ENCODE measurements around the gene B4GALT6. TPM values are rescaled to one million over a fixed set of nuclear protein-coding genes. Genes with fewer than 3 reads are reported as not detected.

The B4GALT6 gene
- total and polyA plus RNA-seq, 10 of the 15 experiments (the other 5 are each of a cell fraction or from before 2014, with no cell fraction given): 11.9 to 47.4 (median 18.0) TPM

DNA sequence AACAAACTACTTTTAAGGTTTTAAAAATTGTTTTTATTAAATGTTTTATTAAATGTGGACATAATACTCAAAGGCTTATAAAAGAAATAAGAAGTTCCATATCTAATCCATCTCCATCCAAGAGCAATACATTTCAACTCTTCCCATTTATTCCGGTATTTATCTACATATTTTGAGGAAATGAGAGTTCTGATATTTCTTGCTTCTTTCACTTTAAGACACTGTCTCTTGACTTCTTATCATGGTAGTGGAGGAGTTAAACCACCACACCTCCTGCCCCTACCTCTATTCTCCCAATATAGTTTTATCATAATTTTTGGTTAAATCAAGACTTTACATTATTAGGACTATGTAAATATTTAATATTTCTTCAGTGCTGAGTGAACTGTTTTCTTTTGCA is 52.0 kb downstream of the B4GALT6 start:
- Histone ChIP-seq H3K36me3 (ENCODE audit: control insufficient read depth in 2 of 2, insufficient read depth in 2 of 2, low read length in 1 of 2) (peaks cover 3 to 8% of the 10 kb centered on the region in 2 experiments; a peak in 3 of 4 replicates), H3K9ac (ENCODE audit: control insufficient read depth, insufficient read depth, low read length) (no peak overlapping the region), H3K4me3 (no peak overlapping the region), H3K27ac (ENCODE audit: control insufficient read depth, insufficient read depth) (no peak overlapping the region), H4K20me1 (ENCODE audit: control insufficient read depth, insufficient read depth) (no peaks in the 10 kb centered on the region), H3K4me2 (ENCODE audit: control insufficient read depth, insufficient read depth) (no peak overlapping the region), H3K4me1 (ENCODE audit: control insufficient read depth, insufficient read depth, low read length) (peaks cover 35% of the 10 kb centered on the region), H2AFZ (ENCODE audit: control insufficient read depth, low read depth, low read length) (no peak overlapping the region), H3K27me3 (replicated peaks in 1 of 2; ENCODE audit: control insufficient read depth in 2 of 2, insufficient read depth in 2 of 2, low read length in 1 of 2) (no peaks in the 10 kb centered on the region), H3K9me3 (replicated peaks; ENCODE audit: control insufficient read depth, insufficient read depth, low read length) (peaks cover 2% of the 10 kb centered on the region; the same call in 2 of the 3 replicates), H3K79me2 (ENCODE audit: control insufficient read depth, insufficient read depth, low read length) (peaks cover 4% of the 10 kb centered on the region; the same call in 1 of the 2 replicates)
- no TSS peak for BruUV-seq (replicated peaks)
- DNase-seq (ENCODE audit: low read depth, low spot score) (no peak), FAIRE-seq (no peak), ATAC-seq (no peak)
- SMC1A ChIA-PET (ENCODE audit: uncharacterized antibody, unreplicated experiment): interaction anchor here (1.3 to 2.0 kb wide), 2 partner anchors 9 to 18 kb away, joined by 3 to 6 read pairs; no protein-coding TSS in a partner anchor
- intact Hi-C loops (cut with micrococcal nuclease; ENCODE audit: unreplicated experiment) (loop anchor here (5.0 kb wide), 1 partner anchor 90 kb away; no protein-coding TSS in a partner anchor), in situ Hi-C loops (cut with MboI) (no loop called here)
- WGBS (ENCODE audit: insufficient coverage, insufficient replicate concordance, low lambda C conversion rate, missing lambda C conversion rate): 0% methylated on average over 1 of the region's 1 CpG
- RAD21 ChIA-PET (ENCODE audit: unreplicated experiment): no interaction called here
- CTCF ChIA-PET: no interaction called here
- POLR2A ChIA-PET: interaction anchor here (1.8 kb wide), 1 partner anchor 18 kb away, joined by 4 read pairs; no protein-coding TSS in a partner anchor
- TF ChIP-seq SPI1 (IDR thresholded peaks at IDR 0.05; ENCODE audit: borderline replicate concordance, insufficient read depth, low read depth, low read length) (peak; percentile 51; the same call in 1 of the 2 replicates), RCOR1 (conservative IDR thresholded peaks at IDR 0.05; ENCODE audit: low read depth, low read length) (no peak), JUNB (IDR thresholded peaks at IDR 0.05) (peak; percentile 24; the same call in 1 of the 2 replicates)

DNA sequence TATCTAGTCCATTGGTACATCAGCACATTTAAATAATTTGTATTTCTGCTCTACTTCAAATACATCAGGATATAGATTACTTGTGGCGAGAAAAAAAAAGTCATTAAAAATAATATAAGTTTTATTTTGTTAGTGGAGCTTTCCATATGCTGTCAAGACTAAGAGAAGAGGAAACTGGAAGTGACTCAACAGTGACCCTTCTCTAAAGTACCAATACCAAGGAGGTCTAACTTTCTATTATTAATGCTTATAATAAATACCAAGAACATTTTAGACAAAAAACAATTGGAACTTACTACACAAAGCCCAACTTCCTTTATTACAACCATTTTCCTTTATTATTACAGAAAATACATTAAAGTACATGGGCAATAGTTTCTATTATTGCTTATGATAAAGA is 52.9 kb downstream of the B4GALT6 start:
- CTCF ChIA-PET: no interaction called here
- H3K9me3 ChIP-seq (replicated peaks; ENCODE audit: control insufficient read depth, insufficient read depth, low read length): peaks cover 2% of the 10 kb centered on the region; the same call in 2 of the 3 replicates
- no peak for FAIRE-seq
- TF ChIP-seq, protein P1, sequence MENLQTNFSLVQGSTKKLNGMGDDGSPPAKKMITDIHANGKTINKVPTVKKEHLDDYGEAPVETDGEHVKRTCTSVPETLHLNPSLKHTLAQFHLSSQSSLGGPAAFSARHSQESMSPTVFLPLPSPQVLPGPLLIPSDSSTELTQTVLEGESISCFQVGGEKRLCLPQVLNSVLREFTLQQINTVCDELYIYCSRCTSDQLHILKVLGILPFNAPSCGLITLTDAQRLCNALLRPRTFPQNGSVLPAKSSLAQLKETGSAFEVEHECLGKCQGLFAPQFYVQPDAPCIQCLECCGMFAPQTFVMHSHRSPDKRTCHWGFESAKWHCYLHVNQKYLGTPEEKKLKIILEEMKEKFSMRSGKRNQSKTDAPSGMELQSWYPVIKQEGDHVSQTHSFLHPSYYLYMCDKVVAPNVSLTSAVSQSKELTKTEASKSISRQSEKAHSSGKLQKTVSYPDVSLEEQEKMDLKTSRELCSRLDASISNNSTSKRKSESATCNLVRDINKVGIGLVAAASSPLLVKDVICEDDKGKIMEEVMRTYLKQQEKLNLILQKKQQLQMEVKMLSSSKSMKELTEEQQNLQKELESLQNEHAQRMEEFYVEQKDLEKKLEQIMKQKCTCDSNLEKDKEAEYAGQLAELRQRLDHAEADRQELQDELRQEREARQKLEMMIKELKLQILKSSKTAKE (IDR thresholded peaks at IDR 0.05; ENCODE audit: low read depth, poor library complexity, severe bottlenecking): no peak
- TF ChIP-seq NFYB (IDR thresholded peaks at IDR 0.05; ENCODE audit: insufficient read depth, low read depth, low read length) (no peak), JUND (IDR thresholded peaks at IDR 0.05; ENCODE audit: low read depth, low read length) (no peak), RB1 (IDR thresholded peaks at IDR 0.05; ENCODE audit: borderline replicate concordance) (no peak), GABPA (IDR thresholded peaks at IDR 0.05; ENCODE audit: low read depth) (no peak), NFXL1 (IDR thresholded peaks at IDR 0.05; ENCODE audit: borderline replicate concordance) (no peak), BRCA1 (IDR thresholded peaks at IDR 0.05; ENCODE audit: low read depth, low read length) (no peak), BHLHE40 (IDR thresholded peaks at IDR 0.05; ENCODE audit: borderline replicate concordance in 1 of 2, low read depth in 2 of 2, low read length in 1 of 2) (no peak), MTA2 (IDR thresholded peaks at IDR 0.05; ENCODE audit: low read depth) (no peak)
- TF ChIP-seq, protein P2, sequence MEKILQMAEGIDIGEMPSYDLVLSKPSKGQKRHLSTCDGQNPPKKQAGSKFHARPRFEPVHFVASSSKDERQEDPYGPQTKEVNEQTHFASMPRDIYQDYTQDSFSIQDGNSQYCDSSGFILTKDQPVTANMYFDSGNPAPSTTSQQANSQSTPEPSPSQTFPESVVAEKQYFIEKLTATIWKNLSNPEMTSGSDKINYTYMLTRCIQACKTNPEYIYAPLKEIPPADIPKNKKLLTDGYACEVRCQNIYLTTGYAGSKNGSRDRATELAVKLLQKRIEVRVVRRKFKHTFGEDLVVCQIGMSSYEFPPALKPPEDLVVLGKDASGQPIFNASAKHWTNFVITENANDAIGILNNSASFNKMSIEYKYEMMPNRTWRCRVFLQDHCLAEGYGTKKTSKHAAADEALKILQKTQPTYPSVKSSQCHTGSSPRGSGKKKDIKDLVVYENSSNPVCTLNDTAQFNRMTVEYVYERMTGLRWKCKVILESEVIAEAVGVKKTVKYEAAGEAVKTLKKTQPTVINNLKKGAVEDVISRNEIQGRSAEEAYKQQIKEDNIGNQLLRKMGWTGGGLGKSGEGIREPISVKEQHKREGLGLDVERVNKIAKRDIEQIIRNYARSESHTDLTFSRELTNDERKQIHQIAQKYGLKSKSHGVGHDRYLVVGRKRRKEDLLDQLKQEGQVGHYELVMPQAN (conservative IDR thresholded peaks at IDR 0.05): no peak

More for the DNA sequence above, 52.9 kb downstream of the B4GALT6 start:
- in situ Hi-C loops (cut with MboI): no loop called here
- intact Hi-C loops (cut with micrococcal nuclease; ENCODE audit: unreplicated experiment): loop anchor here (5.0 kb wide), 1 partner anchor 91 kb away; no protein-coding TSS in a partner anchor
- no peak for DNase-seq (ENCODE audit: low read depth, low spot score)
- Histone ChIP-seq H3K27me3 (replicated peaks in 1 of 2; ENCODE audit: control insufficient read depth in 2 of 2, insufficient read depth in 2 of 2, low read length in 1 of 2) (no peaks in the 10 kb centered on the region), H3K4me1 (ENCODE audit: control insufficient read depth, insufficient read depth, low read length) (peaks cover 35% of the 10 kb centered on the region), H3K4me2 (ENCODE audit: control insufficient read depth, insufficient read depth) (no peak overlapping the region), H3K36me3 (ENCODE audit: control insufficient read depth in 2 of 2, insufficient read depth in 2 of 2, low read length in 1 of 2) (peaks cover 3 to 8% of the 10 kb centered on the region in 2 experiments; a peak in 3 of 4 replicates), H4K20me1 (ENCODE audit: control insufficient read depth, insufficient read depth) (no peaks in the 10 kb centered on the region), H3K4me3 (no peak overlapping the region), H3K27ac (ENCODE audit: control insufficient read depth, insufficient read depth) (no peak overlapping the region), H2AFZ (ENCODE audit: control insufficient read depth, low read depth, low read length) (no peak overlapping the region), H3K79me2 (ENCODE audit: control insufficient read depth, insufficient read depth, low read length) (peaks cover 4% of the 10 kb centered on the region; the same call in 1 of the 2 replicates), H3K9ac (ENCODE audit: control insufficient read depth, insufficient read depth, low read length) (no peak overlapping the region)
- SMC1A ChIA-PET (ENCODE audit: uncharacterized antibody, unreplicated experiment): interaction anchor here (0.6 to 2.0 kb wide), 4 partner anchors 9 to 274 kb away, joined by 3 to 6 read pairs (median 3); no protein-coding TSS in a partner anchor
- no TSS peak for BruUV-seq (replicated peaks)
- ATAC-seq: no peak
- POLR2A ChIA-PET: no interaction called here
- WGBS (ENCODE audit: insufficient coverage, insufficient replicate concordance, low lambda C conversion rate, missing lambda C conversion rate): 93% methylated on average over 1 of the region's 1 CpG
- RAD21 ChIA-PET (ENCODE audit: unreplicated experiment): no interaction called here
